Measurements from ENCODE around the gene DLGAP1.
"Not testable (repeated sequence)": the region's sequence is repeated elsewhere in the genome, so short reads cannot be mapped to it uniquely, and the experiment has no call there.

Gene DLGAP1

DNA sequence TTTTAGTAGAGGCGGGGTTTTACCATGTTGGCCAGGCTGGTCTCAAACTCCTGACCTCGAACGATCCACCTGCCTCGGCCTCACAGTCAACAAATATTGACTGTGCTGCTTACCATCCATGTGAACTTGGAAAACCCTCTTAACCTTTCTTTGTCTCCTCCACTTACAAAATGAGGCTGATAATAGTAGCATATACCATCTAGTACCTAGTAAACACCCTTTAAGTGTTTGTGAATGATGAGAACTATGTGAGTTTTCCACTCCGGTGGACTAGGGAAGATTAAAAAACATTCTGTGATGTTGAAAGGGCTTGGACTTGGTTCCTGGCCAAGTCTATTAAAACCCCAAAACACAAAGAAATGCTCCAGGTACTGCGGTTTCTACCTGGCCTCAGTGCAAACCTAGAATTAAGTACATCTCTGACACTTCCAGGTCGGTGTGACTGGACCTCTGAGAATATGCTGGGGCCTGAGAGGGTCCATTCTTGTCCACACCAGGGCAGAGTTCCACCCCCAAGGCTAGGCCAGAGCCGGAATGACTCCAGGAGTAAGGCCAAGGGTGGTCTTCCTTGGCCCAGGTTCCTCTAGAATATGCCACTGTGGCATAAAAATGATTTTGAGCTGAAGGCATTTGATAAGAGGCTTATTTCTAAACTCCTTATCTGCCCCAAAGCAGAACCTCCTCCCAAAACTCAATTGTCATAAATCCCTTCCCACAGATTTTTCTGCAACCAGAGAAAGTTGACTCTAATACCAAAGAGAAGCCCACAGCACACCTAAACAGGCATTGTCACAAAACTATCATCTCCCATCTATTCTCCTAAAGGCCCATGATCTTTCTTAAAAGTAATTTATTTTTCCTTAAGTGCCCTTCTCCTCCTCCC, 787.6 kb downstream of the DLGAP1 start:
- no peak for DNase-seq

DNA sequence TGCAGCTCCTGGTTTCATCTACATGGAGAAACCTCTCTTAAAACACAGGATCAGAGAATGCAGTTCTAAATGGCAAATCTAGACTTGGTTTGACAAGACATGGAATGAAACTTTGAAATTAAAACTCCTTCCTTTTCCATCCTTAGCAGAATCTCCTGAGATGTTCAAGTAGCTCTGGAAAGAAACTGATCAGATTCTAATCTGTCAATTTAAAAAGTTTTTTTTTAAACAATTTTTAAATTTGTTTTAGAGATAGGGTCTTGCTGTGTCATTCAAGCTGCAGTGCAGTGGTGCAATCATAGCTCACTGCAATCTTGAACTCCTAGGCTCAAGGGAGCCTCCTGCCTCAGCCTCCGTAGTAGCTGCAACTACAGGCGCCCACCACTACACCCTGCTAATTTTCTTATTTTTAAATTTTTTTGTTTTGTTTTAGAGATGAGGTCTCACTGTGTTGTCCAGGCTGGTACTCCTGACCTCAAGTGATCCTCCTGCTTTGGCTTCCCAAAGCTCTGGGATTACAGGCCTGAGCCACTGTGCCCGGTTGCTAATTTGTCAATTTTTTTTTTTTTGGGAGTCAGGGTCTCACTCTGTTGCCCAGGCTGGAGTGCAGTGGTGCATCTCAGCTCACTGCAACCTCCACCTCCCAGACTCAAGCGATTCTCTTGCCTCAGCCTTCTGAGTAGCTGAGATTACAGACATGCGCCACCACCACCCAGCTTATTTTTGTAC, 788.4 kb downstream of the DLGAP1 start:
- no peak for DNase-seq

DNA sequence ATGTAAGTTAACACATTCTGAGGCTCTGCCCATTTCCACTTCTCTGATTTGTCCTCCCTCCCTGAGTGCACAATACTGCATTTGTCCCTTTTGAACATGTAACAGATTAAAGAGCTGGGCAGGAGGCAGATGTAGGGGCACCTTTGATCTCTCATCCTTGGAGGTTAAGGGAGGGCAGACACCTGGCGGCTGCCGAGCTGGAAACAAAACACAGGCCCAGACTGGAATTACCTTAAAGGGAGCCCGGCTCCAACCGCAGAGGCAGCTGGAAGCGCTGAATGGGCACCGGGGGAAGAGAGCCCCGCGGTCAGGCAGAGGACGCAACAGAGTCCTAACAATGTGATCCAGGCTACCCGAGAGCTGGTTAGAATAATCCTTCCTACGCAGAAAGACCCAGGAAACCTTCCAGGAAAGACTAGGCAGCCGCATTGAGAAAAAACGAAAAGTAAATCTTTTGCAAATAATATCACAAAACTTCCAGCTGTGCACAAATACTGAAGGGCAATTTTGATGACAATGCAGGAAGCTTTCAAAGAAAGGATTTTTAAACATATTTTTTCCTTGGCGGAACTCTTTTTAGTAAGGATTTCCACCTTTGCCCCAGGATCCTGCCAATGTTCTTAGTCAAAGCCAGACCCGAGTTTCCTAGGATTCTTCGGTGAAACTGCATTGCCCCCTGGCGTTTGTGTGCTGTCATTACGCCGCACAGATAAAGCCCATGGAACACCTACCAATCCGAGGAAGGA, 789.2 kb downstream of the DLGAP1 start:
- DNase-seq: peak; percentile 82

DNA sequence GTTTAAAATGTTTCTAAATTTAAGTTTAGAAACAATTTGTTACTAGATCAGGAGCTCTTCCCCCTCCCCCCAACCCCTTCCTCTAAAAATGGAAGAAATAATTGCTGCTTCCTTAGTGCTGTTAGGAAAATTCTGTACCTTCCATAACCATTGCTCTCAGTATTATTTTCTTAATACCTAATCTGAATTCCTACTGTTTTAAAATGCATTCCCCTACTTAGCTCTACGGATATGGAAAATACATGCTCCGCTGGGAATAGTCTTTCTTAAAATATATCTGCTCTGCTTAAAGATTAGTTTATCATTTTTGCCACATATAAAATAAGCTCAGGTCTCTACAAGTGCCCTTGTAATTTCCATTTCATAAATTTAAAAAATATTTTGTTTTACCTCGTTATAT, 789.9 kb downstream of the DLGAP1 start:
- DNase-seq: no peak

DNA sequence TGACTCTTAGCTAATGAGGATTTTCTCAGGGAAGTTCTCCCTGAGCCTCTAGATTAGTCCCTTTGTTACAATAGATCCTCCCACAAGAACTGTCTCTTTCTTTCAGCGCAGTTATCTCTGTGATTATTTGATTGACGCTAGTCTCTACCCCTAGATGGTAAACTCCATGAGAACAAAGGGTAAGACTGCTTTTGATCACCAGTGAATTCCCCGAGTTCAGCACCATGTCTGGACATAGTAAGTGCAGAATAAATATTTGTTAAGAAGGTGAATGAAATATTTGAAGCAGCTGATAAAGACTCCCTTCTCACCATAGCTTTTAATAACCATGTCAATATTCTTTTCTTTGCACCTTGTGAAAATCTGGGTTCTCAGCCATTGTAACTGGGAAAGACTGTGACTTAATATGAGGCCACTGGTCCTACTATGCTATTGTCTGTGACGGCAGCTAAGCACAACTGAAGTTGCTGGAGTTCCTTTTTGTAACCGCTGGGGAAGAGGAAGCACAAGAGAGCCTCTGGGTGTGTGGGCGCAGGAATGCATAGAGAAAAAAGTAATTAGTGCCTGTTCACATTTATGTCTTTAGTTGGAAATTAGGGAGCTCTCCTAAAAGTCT, 790.4 kb downstream of the DLGAP1 start:
- no peak for DNase-seq

DNA sequence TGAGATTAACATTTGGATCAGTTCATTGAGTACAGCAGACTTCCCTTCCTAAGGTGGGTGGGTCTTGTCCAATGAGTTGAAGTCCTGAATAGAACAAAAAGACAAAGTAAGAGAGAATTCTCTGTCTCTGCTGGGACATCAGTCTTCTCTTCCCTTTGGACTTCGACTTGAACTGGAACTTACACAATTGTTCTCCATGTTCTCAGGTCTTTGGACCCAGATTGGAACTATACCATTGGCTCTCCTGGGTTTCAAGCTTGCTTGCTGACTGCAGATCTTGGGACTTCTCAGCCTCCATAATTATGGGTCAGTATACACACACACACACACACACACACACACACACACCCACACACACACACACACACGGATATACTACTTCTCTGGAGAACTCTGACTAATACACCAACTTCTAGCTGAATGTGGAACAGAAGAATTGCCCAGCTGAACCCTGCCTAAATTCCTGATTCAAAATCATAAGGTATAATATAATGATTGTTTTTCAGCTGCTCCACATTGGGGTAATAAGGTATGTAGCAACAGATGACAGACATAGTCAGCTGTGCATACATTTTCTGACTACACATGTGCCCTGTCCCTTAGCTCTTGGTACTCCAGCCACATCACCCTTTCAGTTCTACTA, 791.1 kb downstream of the DLGAP1 start:
- DNase-seq: no peak

DNA sequence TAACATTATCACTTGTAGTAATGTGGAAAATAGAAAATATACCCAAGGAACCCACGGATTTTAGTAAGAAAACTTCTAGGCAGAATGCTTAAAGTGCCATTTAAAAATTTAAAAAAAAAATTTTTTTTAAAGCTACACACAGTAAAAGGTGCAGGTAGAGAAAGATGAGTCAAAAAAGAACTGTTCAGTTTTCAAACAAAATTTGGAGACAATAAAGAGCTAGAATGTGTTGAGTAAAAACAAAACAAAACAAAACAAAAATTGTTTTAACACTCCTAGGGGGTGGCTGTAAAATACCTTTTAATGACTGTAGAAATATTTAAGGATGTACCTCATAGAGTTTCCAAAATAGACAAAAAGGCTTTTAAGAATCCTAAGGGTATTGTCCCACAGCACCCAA, 793.1 kb downstream of the DLGAP1 start:
- peak; percentile 26 for DNase-seq

DNA sequence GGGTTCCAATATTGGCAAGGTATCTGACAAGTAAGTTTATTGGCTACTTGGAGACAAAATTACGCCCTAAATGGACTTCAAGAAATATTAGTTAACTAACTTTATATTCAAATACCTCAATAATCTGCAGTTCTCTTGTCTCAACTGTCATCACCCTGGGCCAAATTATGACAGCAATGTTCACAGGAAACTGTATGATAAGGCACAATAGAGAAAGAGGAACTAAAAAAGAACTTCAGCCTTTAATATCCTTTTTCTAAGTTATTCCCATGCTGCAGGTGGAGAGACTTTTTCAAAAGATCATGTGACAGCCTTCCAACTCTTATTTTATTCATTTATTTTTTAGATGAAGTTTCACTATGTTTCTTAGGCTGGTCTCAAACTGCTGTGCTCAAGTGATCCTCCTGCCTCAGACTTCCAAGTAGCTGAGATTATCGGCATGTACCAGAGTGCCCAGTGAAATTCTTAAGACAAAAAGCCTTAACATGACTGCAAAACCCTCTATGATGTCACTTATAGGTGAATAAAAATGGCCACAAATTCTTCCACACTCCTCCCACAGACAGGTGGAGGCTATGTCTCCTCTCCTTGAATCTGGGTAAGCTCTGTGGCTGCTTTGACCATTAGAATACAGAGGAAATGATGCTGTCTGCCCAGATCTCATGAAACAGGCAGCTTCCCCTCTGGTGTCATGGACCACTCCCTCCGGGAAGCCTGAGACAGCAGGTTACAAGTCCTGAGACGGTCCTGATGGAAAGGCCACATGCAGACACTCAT, 794.2 kb downstream of the DLGAP1 start:
- no peak for DNase-seq

DNA sequence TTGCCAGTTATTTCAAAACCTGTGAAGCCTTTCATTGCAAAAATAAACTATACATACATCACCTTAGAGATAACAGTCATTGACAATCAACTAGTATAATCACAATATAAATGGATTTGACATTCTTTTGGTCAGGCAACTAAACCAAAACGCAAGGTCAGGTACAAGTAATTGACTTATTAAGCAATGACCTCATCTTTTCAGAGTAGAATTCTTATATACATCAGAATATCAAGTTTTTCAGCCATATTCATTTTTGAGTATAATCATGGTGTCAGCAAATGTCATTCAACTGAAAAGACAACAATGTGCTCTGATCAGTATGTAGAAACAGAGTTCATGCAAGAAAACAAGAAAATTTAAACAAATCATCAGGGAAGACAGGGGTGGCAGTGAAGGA, 796.6 kb downstream of the DLGAP1 start:
- no peak for DNase-seq

DNA sequence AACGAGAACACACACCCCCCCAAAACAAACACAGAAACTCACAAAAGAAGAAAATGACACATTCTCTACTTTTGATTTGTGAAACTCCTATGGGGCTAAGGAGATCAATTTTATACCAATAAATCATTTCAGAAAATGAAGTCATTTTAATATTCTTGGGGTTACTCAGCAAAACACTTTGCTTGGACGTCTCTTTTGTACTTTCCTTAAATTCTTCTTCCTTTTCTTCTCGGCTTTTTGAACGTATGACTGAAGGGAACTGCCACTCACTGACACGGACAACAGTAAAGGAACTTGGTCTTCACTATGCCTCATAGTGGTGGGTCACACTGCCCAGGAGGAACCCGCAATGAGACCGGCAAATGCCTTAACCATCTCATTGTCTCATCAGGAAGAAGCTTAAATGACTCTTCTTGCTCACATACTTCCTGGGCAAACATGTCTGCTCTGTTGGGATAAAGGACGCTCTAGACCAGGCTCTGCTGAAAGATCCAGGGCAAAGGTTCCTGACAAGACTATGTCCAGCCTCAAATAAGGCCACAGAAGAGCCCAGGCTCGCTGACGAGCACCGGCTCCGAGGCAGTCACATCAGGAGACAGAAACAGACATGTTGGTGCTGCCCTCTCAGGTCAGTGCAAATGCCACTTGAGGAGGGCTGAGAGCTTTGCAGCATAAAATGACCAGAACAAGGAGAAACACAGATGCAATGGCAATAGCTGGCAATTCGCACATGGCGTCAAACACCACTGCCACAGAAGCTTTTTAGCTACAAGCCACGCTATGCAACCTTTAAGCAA, 799.7 kb downstream of the DLGAP1 start:
- DNase-seq: no peak

DNA sequence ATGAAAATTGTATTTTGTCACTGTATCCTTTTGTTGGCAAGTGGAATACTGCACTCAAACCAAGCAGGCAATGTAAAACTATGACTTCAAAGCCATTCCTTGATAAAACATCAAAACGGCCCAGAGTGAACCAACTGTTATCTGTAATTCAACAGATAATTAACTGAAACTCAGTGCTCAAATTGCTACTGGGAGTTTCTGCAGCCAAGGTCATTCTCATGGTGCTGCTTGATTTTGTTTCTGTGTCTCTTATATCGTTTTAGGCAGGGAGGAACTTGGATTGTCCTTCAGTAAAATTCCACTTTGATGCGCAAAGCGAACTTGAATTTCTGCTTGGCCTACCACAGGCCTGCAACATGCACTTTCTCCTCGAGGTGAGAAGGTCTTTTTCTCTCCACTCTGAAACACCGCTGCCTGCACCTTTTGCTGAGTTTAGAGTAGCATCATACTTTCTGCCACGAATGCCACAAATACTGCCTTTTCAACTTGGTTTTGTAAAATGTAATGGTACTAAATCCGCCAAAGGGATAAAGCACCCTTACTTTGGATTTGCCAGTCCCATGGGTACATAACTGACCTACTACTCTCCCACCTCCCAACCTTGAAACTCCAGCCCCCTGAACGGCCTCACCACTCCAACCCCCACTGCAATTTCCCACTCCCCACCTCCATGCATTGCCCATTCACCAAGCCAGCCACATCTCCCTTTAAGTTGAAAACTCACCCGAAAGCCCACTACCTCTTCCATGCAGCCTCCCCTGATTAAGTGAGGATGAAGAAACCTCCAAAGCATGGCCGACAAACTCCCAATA, 800.5 kb downstream of the DLGAP1 start:
- DNase-seq: no peak

DNA sequence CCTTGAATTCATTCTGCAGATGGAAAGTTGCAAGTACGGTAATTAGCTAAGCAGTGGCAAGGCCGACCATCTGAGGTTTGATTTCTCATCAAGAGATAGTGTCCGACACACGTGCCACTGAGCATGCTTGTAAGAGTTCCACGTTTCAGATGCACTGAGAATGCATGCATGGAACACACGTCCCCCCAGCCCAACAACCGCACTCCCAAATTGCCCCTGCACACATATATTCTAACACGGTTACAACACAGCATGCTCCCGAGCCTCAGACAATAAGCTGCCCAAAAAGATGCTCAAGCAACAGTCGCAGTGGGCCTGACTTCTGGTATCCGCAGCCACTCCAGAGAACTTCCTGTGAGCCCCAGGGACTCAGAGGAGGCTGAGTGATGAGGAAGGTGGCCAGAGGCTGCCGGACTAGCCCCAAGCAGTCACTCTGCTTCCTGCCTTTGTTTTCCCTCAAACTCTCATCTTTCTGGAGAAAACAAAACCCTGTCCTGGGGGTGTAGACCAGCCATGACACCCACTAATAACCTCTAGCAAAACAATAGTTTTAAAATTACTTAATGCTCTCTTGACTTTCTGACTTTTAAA, 801.2 kb downstream of the DLGAP1 start:
- DNase-seq: no peak

DNA sequence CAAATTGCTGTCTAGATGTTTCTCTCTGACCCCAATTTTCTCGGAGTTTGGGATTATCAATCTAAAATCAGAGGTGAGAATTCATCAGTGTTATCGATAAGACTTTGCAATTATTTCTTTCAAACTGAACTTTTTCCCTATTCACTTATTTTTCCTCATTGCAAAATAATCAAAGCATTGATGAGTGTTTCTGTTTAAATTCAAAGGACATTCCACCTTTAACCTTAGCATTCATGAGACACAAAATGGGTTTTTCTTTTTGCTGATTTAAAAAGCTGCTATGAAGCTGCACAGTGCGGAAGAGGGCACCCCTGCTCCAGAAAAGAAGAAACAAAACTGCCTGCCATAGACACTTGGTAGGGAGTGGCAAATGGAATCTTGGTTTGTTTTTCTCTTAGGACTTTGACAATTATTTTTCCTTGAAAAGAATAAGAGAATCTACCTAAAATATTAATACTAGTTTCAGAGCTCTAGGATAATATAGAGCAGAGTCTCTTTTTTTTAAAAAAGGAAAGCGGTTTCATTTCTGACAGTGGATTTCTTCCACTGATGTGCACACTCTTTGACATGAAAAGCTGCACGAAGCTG, 801.8 kb downstream of the DLGAP1 start:
- no peak for DNase-seq

DNA sequence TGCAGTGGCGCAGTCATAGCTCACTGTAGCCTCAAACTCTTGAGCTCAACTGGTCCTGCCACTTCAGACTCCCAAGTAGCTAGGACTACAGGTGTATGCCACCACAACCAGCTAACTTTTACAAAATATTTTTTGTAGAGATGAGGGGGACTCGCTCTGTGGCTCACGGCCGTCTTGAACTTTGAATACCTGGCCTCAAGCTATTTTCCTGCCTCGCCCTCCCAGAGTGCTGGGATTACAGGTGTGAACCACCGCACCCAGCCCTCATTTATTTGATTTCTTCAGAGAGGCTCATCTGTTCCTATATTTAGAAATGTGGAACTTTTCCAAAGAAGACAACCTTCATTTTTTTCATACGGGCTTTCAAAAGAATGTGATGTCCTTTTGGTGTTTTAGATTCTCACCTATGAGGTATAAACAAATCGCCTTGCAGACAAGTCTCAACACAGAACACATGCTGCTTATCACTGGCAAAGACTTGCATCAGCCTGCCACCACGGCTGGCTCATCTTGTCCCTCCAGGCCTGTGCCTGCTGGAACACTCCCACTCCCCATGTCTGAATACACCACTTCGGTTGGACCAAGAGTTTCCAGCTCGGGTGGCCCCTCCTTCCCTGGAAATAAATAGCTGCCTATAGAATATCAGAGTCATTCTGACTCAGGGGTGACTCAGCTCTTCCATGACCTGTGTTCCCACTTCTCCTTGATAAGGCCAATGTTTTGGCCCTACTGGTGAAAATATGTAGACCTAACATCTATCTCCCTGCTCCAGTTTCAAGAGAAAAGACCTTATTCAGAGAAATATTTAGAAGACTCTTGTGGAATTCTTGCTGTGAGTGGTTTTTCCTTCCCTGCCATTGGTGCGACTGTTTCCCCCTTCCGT, 802.5 kb downstream of the DLGAP1 start:
- peak; percentile 55 for DNase-seq

DNA sequence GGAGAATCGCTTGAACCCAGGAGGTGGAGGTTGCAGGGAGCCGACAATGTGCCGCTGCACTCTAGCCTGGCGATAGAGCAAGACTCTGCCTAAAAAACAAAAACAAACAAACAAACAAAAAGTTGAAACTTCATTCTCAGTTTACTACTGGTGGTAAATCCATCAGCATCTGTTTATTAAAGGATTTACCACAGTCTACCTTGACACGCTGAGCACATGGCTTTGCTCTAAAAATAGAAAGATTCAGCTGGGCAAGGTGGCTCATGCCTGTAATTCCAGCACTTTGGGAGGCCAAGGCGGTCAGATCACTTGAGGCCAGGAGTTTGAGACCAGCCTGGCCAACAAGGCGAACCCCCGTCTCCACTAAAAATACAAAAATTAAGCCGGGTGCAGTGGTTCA, 803.8 kb downstream of the DLGAP1 start:
- DNase-seq: no peak

DNA sequence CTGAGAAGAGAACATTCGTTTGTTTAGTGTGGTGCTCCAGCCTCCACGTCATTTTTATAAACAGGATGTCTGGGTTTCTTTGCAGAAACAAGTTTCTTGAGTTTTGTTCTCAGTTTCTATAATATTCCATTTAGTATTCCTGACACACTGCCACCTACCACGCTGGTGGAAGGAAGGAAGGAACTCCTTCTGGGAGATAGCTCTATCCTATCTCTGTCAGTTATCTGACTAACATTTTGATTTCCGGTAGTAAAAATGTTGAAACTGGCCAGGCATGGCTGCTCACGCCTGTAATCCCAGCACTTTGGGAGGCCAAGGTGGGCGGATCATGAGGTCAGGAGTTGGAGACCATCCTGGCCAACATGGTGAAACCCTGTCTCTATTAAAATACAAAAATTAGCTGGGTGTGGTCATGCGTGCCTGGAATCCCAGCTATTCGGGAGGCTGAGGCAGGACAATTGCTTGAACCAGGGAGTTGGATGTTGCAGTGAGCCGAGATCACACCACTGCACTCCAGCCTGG, 804.5 kb downstream of the DLGAP1 start:
- DNase-seq: not testable (repeated sequence)

DNA sequence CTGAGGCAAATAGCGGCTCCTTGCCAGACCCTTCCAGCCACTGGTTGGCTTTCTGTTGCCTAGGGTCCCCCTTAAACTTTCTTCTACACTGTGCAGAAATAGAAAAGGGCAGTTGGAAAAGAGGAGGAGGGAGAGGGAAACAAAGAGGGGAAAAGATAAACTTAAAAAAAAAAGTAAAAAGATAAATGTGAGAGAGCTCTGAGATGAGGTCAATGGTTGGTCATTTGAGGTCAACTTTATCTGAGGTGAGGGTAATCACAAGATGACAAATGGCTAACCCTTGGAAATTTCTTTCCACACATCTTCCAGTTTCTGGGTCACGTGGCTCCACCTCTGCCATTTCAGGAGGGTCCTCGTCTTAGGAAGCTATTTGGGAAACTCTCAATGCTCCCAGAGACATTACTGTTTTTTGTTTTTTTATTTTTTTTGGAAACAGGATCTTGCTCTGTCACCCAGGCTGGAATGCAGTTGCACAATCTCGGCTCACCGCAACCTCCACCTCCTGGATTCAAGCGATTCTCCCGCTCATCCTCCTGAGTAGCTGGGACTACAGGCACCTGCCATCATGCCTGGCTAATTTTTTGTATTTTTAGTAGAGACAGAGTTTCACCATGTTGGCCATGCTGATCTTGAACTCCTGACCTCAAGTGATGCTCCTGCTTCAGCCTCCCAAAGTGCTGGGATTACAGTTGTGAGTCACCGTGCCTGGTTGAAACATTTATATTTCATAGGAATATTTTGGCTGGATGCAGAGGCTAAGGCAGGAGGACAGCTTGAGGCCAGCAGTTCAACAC, 805.3 kb downstream of the DLGAP1 start:
- no peak for DNase-seq
